Measurements from ENCODE around the gene VPS8.

The VPS8 gene

GRCh38 chr3:184914628-184915027 is 102.7 kb downstream of the VPS8 start:
- DNase-seq (ENCODE audit: extremely low read depth, insufficient read length) = no peak

GRCh38 chr3:184918750-184919149 is 106.8 kb downstream of the VPS8 start:
- Histone ChIP-seq H3K27me3 (replicated peaks; ENCODE audit: control insufficient read depth, insufficient read depth, low read length) (no peaks in the 10 kb centered on the region), H3K36me3 (ENCODE audit: control insufficient read depth, insufficient read depth, low read length) (peaks cover 3% of the 10 kb centered on the region), H3K4me3 (replicated peaks; ENCODE audit: low read depth, low read length) (no peak overlapping the region)
- no peak for DNase-seq (ENCODE audit: extremely low read depth, insufficient read length)
- no peak for TF ChIP-seq CTCF (IDR thresholded peaks at IDR 0.05; ENCODE audit: insufficient read depth, low read length, poor library complexity, severe bottlenecking)

More at GRCh38 chr3:184914628-184915027, 102.7 kb downstream of the VPS8 start:
- Histone ChIP-seq H3K4me3 (replicated peaks; ENCODE audit: low read depth, low read length) (no peak overlapping the region), H3K27me3 (replicated peaks; ENCODE audit: control insufficient read depth, insufficient read depth, low read length) (no peaks in the 10 kb centered on the region), H3K36me3 (ENCODE audit: control insufficient read depth, insufficient read depth, low read length) (peaks cover 4% of the 10 kb centered on the region)
- TF ChIP-seq CTCF (IDR thresholded peaks at IDR 0.05; ENCODE audit: insufficient read depth, low read length, poor library complexity, severe bottlenecking) = no peak

- Histone ChIP-seq H3K4me3 (replicated peaks; ENCODE audit: low read depth, low read length) (no peak overlapping the region), H3K36me3 (ENCODE audit: control insufficient read depth, insufficient read depth, low read length) (peaks cover 3% of the 10 kb centered on the region), H3K27me3 (replicated peaks; ENCODE audit: control insufficient read depth, insufficient read depth, low read length) (no peaks in the 10 kb centered on the region)
- DNase-seq (ENCODE audit: extremely low read depth, insufficient read length) = no peak
- no peak for TF ChIP-seq CTCF (IDR thresholded peaks at IDR 0.05; ENCODE audit: insufficient read depth, low read length, poor library complexity, severe bottlenecking)
Observed at GRCh38 chr3:184919651-184920050, 107.7 kb downstream of the VPS8 start.

GRCh38 chr3:184924547-184924946 is 112.6 kb downstream of the VPS8 start:
- no peak for DNase-seq (ENCODE audit: extremely low read depth, insufficient read length)
- no peak for TF ChIP-seq CTCF (IDR thresholded peaks at IDR 0.05; ENCODE audit: insufficient read depth, low read length, poor library complexity, severe bottlenecking)
- no peaks in the 10 kb centered on the region for H3K27me3 ChIP-seq (replicated peaks; ENCODE audit: control insufficient read depth, insufficient read depth, low read length)
- peaks cover 3% of the 10 kb centered on the region for H3K36me3 ChIP-seq (ENCODE audit: control insufficient read depth, insufficient read depth, low read length)
- no peak overlapping the region for H3K4me3 ChIP-seq (replicated peaks; ENCODE audit: low read depth, low read length)

- peaks cover 2% of the 10 kb centered on the region; the same call in 1 of the 2 replicates for H3K36me3 ChIP-seq (ENCODE audit: control insufficient read depth, insufficient read depth, low read length)
- no peak for DNase-seq (ENCODE audit: extremely low read depth, insufficient read length)
- no peak overlapping the region for H3K4me3 ChIP-seq (replicated peaks; ENCODE audit: low read depth, low read length)
- H3K27me3 ChIP-seq (replicated peaks; ENCODE audit: control insufficient read depth, insufficient read depth, low read length) = no peaks in the 10 kb centered on the region
- TF ChIP-seq CTCF (IDR thresholded peaks at IDR 0.05; ENCODE audit: insufficient read depth, low read length, poor library complexity, severe bottlenecking) = no peak
Observed at GRCh38 chr3:184927796-184928315, 115.9 kb downstream of the VPS8 start.

- DNase-seq (ENCODE audit: extremely low read depth, insufficient read length) = no peak
- H3K36me3 ChIP-seq (ENCODE audit: control insufficient read depth, insufficient read depth, low read length) = peaks cover 4% of the 10 kb centered on the region
- no peak overlapping the region for H3K4me3 ChIP-seq (replicated peaks; ENCODE audit: low read depth, low read length)
- H3K27me3 ChIP-seq (replicated peaks; ENCODE audit: control insufficient read depth, insufficient read depth, low read length) = no peaks in the 10 kb centered on the region
- no peak for TF ChIP-seq CTCF (IDR thresholded peaks at IDR 0.05; ENCODE audit: insufficient read depth, low read length, poor library complexity, severe bottlenecking)
Observed at GRCh38 chr3:184932777-184933176, 120.8 kb downstream of the VPS8 start.
